ENCODE measurements around the gene RPUSD2.

Gene RPUSD2

GRCh38 chr15:40533763-40534364 lies 35.2 kb upstream of the RPUSD2 start:
- no peak overlapping the region for H3K4me3 ChIP-seq (ENCODE audit: severe bottlenecking)
- H3K27ac ChIP-seq (ENCODE audit: poor library complexity, severe bottlenecking), result no peak overlapping the region
- no peak for TF ChIP-seq CTCF (IDR thresholded peaks at IDR 0.05; ENCODE audit: poor library complexity, severe bottlenecking)
- H3K4me1 ChIP-seq (ENCODE audit: insufficient read depth, poor library complexity, severe bottlenecking), result no peaks in the 10 kb centered on the region
- no peaks in the 10 kb centered on the region for H3K27me3 ChIP-seq (ENCODE audit: insufficient read depth, poor library complexity, severe bottlenecking)
- no peak for ATAC-seq (ENCODE audit: low read depth)
- H3K9me3 ChIP-seq (ENCODE audit: severe bottlenecking), result no peaks in the 10 kb centered on the region
- H3K36me3 ChIP-seq (ENCODE audit: low read depth), result no peaks in the 10 kb centered on the region
- DNase-seq (ENCODE audit: low spot score), result no peak

GRCh38 chr15:40534371-40534770 lies 34.7 kb upstream of the RPUSD2 start:
- ATAC-seq (ENCODE audit: low read depth) (no peak), DNase-seq (ENCODE audit: low spot score) (no peak)
- H3K9me3 ChIP-seq (ENCODE audit: severe bottlenecking), result no peaks in the 10 kb centered on the region
- H3K4me3 ChIP-seq (ENCODE audit: severe bottlenecking), result no peak overlapping the region
- H3K36me3 ChIP-seq (ENCODE audit: low read depth), result no peaks in the 10 kb centered on the region
- TF ChIP-seq CTCF (IDR thresholded peaks at IDR 0.05; ENCODE audit: poor library complexity, severe bottlenecking), result no peak
- no peaks in the 10 kb centered on the region for H3K27me3 ChIP-seq (ENCODE audit: insufficient read depth, poor library complexity, severe bottlenecking)
- no peaks in the 10 kb centered on the region for H3K4me1 ChIP-seq (ENCODE audit: insufficient read depth, poor library complexity, severe bottlenecking)
- H3K27ac ChIP-seq (ENCODE audit: poor library complexity, severe bottlenecking), result no peak overlapping the region

GRCh38 chr15:40536501-40536900 lies 32.6 kb upstream of the RPUSD2 start:
- ATAC-seq (ENCODE audit: low read depth) (0 out of 3 replicates have a peak, but pooled peaks have one; percentile 13), DNase-seq (ENCODE audit: low spot score) (no peak)
- Histone ChIP-seq H3K36me3 (ENCODE audit: low read depth) (no peaks in the 10 kb centered on the region), H3K4me3 (ENCODE audit: severe bottlenecking) (no peak overlapping the region), H3K27ac (ENCODE audit: poor library complexity, severe bottlenecking) (no peak overlapping the region), H3K9me3 (ENCODE audit: severe bottlenecking) (no peaks in the 10 kb centered on the region), H3K27me3 (ENCODE audit: insufficient read depth, poor library complexity, severe bottlenecking) (no peaks in the 10 kb centered on the region), H3K4me1 (ENCODE audit: insufficient read depth, poor library complexity, severe bottlenecking) (no peaks in the 10 kb centered on the region)
- TF ChIP-seq CTCF (IDR thresholded peaks at IDR 0.05; ENCODE audit: poor library complexity, severe bottlenecking), result no peak

GRCh38 chr15:40538976-40539375 lies 30.1 kb upstream of the RPUSD2 start:
- ATAC-seq (ENCODE audit: low read depth), result no peak
- H3K4me1 ChIP-seq (ENCODE audit: insufficient read depth, poor library complexity, severe bottlenecking), result no peaks in the 10 kb centered on the region
- H3K27ac ChIP-seq (ENCODE audit: poor library complexity, severe bottlenecking), result no peak overlapping the region
- H3K9me3 ChIP-seq (ENCODE audit: severe bottlenecking), result no peaks in the 10 kb centered on the region
- no peak for TF ChIP-seq CTCF (IDR thresholded peaks at IDR 0.05; ENCODE audit: poor library complexity, severe bottlenecking)
- no peaks in the 10 kb centered on the region for H3K27me3 ChIP-seq (ENCODE audit: insufficient read depth, poor library complexity, severe bottlenecking)
- no peaks in the 10 kb centered on the region for H3K36me3 ChIP-seq (ENCODE audit: low read depth)
- DNase-seq (ENCODE audit: low spot score), result peak; percentile 61
- H3K4me3 ChIP-seq (ENCODE audit: severe bottlenecking), result no peak overlapping the region

GRCh38 chr15:40543082-40543481 lies 26.0 kb upstream of the RPUSD2 start:
- Histone ChIP-seq H3K27ac (ENCODE audit: poor library complexity, severe bottlenecking) (no peak overlapping the region), H3K36me3 (ENCODE audit: low read depth) (no peaks in the 10 kb centered on the region; the same call in 1 of the 2 replicates), H3K27me3 (ENCODE audit: insufficient read depth, poor library complexity, severe bottlenecking) (no peaks in the 10 kb centered on the region), H3K4me3 (ENCODE audit: severe bottlenecking) (no peak overlapping the region), H3K4me1 (ENCODE audit: insufficient read depth, poor library complexity, severe bottlenecking) (no peaks in the 10 kb centered on the region), H3K9me3 (ENCODE audit: severe bottlenecking) (no peaks in the 10 kb centered on the region)
- ATAC-seq (ENCODE audit: low read depth), result no peak
- no peak for TF ChIP-seq CTCF (IDR thresholded peaks at IDR 0.05; ENCODE audit: poor library complexity, severe bottlenecking)
- no peak for DNase-seq (ENCODE audit: low spot score)
